Measurements from ENCODE around the gene DPRX.
A peak's percentile ranks its signal among the peaks of the same experiment; 100 is the strongest.

- TF ChIP-seq, protein P1, sequence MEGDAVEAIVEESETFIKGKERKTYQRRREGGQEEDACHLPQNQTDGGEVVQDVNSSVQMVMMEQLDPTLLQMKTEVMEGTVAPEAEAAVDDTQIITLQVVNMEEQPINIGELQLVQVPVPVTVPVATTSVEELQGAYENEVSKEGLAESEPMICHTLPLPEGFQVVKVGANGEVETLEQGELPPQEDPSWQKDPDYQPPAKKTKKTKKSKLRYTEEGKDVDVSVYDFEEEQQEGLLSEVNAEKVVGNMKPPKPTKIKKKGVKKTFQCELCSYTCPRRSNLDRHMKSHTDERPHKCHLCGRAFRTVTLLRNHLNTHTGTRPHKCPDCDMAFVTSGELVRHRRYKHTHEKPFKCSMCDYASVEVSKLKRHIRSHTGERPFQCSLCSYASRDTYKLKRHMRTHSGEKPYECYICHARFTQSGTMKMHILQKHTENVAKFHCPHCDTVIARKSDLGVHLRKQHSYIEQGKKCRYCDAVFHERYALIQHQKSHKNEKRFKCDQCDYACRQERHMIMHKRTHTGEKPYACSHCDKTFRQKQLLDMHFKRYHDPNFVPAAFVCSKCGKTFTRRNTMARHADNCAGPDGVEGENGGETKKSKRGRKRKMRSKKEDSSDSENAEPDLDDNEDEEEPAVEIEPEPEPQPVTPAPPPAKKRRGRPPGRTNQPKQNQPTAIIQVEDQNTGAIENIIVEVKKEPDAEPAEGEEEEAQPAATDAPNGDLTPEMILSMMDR (conservative IDR thresholded peaks at IDR 0.05; ENCODE audit: low read length) = 0 out of 2 replicates have a peak, but pooled peaks have one; percentile 34
- TF ChIP-seq EZH2phosphoT487 (IDR thresholded peaks at IDR 0.05; ENCODE audit: borderline replicate concordance, low read depth, low read length) = no peak
Measured at GRCh38 chr19:53659292-53659691, 27.5 kb downstream of the DPRX start.
